NCI-H128 (cell line): ENCODE measurements around the gene HOXA3.

Experiments
- DNase-seq: peaks from one replicate; lab custom pipeline; 2025; ENCODE audit not compliant: unreplicated experiment; lab: John Stamatoyannopoulos, UW

HOXA3 gene

DNA sequence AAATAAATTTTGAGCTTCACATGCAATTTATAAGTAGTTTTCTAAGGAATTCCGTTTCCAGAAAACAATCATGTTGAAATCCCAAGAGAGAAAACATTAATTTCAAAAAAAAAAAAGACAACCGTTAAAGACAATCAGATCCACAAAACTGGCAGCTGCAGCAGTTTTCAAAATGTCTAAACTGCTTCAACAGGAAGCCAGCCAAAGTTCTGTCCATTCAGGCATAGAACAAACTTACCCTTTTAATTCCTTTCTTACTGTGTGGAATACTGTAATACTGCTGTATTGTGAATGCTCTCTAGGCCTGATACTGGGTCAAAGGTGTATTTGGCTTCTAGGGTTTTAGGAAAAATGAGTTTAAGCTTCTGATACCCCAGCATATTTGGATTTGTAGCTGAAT lies 88.2 kb downstream of the HOXA3 start:
- DNase-seq: no peak

DNA sequence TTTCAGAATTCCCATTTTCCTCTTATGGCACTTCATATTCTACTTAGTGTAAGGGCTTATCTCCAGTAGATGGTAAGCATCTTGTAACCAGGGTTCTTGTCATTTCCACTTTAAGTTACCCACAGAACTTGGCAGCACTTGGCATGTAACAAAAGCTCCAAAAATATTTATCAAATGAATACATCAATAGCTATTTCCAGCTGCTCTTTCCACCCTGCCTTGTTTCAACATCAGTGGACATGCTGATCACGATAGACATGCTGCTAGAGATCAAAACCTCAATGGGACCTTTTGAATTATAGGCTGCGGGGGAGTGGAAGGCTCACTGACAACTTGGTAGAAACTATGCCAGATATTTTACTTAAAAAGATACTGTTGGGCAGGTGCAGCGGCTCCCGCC lies 89.4 kb downstream of the HOXA3 start:
- DNase-seq: no peak
